Stimulated activated naive B cell treated with anti-CD40 and anti-IgM and Interleukin-4, amounts not matched to agents 10 μg/mL and 1 μg/mL and 100 μg/mL, for 72 hours (primary cell): ENCODE results near the gene PHF11.
A peak's percentile ranks its signal among the peaks of the same experiment; 100 is the strongest.
"Not testable (repeated sequence)": the region's sequence is repeated elsewhere in the genome, so short reads cannot be mapped to it uniquely, and the experiment has no call there.

ENCODE experiments used
- ATAC-seq, 2 donors: fragments of 150-1000 bp; cut with Tn5 transposase; replicated peaks; 2 replicates each; pipeline ENCODE4 v1.10.0; 2021; ENCODE audit warnings: moderate library complexity in 1 of 2
- DNase-seq: peaks from one replicate; pipeline ENCODE4 v3.0.0; 2021
- H3K27ac Mint-ChIP-seq: one replicate; pipeline ENCODE4 v1.8.0; 2022; ENCODE audit warnings: mild to moderate bottlenecking, mixed read lengths
- H3K27me3 Mint-ChIP-seq, 2 donors: one replicate each; pipeline ENCODE4 v1.8.0; 2022; ENCODE audit warnings: mixed read lengths in 2 of 2
- H3K36me3 Mint-ChIP-seq, 2 donors: one replicate each; pipeline ENCODE4 v1.8.0; 2022; ENCODE audit warnings: mixed read lengths in 2 of 2, mild to moderate bottlenecking in 1 of 2
- H3K4me1 Mint-ChIP-seq, 2 donors: one replicate each; pipeline ENCODE4 v1.8.0; 2022; ENCODE audit warnings: mixed read lengths in 2 of 2, mild to moderate bottlenecking in 1 of 2
- H3K4me3 Mint-ChIP-seq, 2 donors: one replicate each; pipeline ENCODE4 v1.8.0; 2022; ENCODE audit warnings: mild to moderate bottlenecking in 2 of 2, mixed read lengths in 2 of 2, moderate library complexity in 1 of 2
- H3K9me3 Mint-ChIP-seq, 2 donors: one replicate each; pipeline ENCODE4 v1.8.0; 2022; ENCODE audit warnings: mixed read lengths in 2 of 2, mild to moderate bottlenecking in 1 of 2

The PHF11 gene

DNA sequence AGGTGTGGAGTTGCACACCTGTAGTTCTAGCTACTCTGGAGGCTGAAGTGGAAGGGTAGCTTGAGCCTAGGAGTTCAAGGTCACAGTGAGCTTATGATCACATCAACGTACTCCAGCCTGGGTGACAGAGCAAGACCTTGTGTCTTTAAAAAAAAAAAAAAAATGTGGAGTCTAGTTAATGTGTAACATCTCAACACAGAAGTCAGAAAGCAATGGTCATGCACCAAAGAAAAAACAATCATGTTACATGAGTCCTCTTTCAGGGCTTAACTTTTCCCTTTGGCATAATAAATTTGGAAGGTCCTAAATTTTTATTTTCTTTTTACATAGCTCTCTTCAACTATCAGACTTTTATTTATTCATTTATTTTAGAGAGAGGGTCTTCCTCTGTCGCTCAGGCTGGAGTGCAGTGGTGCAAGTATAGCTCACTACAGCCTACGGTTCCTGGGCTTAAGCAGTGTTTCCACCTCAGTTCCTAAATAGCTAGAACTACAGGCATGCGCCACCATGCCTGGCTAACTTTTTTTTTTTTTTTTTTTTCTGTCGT is 29.4 kb upstream of the PHF11 start:
- peaks cover 54 to 63% of the 10 kb centered on the region in 2 donors for H3K36me3 Mint-ChIP-seq
- H3K27me3 Mint-ChIP-seq, result no peaks in the 10 kb centered on the region
- H3K4me3 Mint-ChIP-seq, result no peak overlapping the region
- H3K27ac Mint-ChIP-seq, result no peak overlapping the region
- H3K4me1 Mint-ChIP-seq, result no peaks in the 10 kb centered on the region
- DNase-seq (no peak), ATAC-seq (no peak)
- peaks cover 0 to 3% of the 10 kb centered on the region in 2 donors for H3K9me3 Mint-ChIP-seq

DNA sequence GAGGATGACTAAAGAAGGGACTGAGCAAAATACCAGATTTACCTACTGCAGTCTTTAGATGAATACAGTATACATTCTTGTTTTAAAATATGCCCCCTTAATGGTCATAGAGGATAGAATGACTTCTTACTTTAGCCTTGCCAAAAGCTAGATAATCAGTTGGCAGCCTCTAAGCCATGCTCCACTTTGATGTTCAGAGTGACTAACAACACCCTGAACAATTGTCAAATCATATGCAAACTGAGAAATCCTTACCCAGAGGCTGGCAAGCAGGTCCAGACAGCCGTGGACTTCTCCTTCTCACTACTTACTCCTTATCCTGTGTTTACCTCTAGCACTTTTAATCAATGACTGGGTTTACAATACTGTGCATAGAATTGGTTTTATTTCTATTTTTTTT is 23.6 kb upstream of the PHF11 start:
- Mint-ChIP-seq H3K9me3 (no peaks in the 10 kb centered on the region), H3K4me1 (no peaks in the 10 kb centered on the region), H3K27ac (no peak overlapping the region), H3K27me3 (no peaks in the 10 kb centered on the region), H3K4me3 (no peak overlapping the region), H3K36me3 (peaks cover 32 to 39% of the 10 kb centered on the region in 2 donors)
- no peak for ATAC-seq
- no peak for DNase-seq

DNA sequence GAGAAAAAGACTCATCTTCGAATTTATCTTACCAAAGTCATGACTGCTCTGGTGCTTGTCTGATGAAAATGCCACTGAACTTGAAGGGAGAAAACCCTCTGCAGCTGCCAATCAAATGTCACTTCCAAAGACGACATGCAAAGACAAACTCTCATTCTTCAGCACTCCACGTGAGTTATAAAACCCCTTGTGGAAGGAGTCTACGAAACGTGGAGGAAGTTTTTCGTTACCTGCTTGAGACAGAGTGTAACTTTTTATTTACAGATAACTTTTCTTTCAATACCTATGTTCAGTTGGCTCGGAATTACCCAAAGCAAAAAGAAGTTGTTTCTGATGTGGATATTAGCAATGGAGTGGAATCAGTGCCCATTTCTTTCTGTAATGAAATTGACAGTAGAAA is 19.2 kb upstream of the PHF11 start:
- H3K4me3 Mint-ChIP-seq, result no peak overlapping the region
- H3K9me3 Mint-ChIP-seq, result no peaks in the 10 kb centered on the region
- no peak overlapping the region for H3K27ac Mint-ChIP-seq
- no peak for ATAC-seq
- no peaks in the 10 kb centered on the region for H3K27me3 Mint-ChIP-seq
- H3K4me1 Mint-ChIP-seq, result no peaks in the 10 kb centered on the region
- peaks cover 21 to 36% of the 10 kb centered on the region in 2 donors for H3K36me3 Mint-ChIP-seq
- DNase-seq, result no peak

- H3K27me3 Mint-ChIP-seq, result no peaks in the 10 kb centered on the region
- no peaks in the 10 kb centered on the region for H3K9me3 Mint-ChIP-seq
- no peak overlapping the region for H3K27ac Mint-ChIP-seq
- no peak for DNase-seq
- H3K36me3 Mint-ChIP-seq, result peaks cover 28 to 55% of the 10 kb centered on the region in 2 donors
- ATAC-seq, result no peak
- no peaks in the 10 kb centered on the region for H3K4me1 Mint-ChIP-seq
- no peak overlapping the region for H3K4me3 Mint-ChIP-seq
Measured at GRCh38 chr13:49481788-49482187, 14.0 kb upstream of the PHF11 start.

DNA sequence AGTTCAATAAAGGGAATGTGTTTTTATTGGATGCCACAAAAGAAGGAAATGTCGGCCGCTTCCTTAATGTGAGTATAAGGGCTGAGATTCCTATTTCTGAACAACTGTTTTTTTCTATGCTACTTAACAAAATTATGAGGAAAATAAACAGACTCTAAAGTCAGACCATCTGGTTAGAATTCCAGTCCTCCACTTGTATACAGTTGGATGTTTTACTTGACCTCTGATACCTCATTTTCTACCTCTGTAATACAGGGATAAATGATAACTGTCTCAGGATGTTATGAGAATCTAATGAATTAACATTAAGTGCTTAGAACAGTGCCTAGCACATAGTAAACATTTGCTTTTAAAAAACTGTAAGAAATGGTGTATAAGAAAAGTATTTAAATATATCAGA is 7.2 kb upstream of the PHF11 start:
- H3K36me3 Mint-ChIP-seq, result peaks cover 19 to 31% of the 10 kb centered on the region in 2 donors
- no peak overlapping the region for H3K27ac Mint-ChIP-seq
- no peaks in the 10 kb centered on the region for H3K27me3 Mint-ChIP-seq
- H3K4me3 Mint-ChIP-seq, result no peak overlapping the region
- DNase-seq, result no peak
- no peak for ATAC-seq
- no peaks in the 10 kb centered on the region for H3K9me3 Mint-ChIP-seq
- peaks cover 0 to 2% of the 10 kb centered on the region in 2 donors for H3K4me1 Mint-ChIP-seq

- Mint-ChIP-seq H3K27ac (peak overlapping the region; percentile 99), H3K9me3 (no peaks in the 10 kb centered on the region), H3K27me3 (no peaks in the 10 kb centered on the region), H3K4me3 (peak overlapping the region; percentile 94 to 97), H3K36me3 (peaks cover 22 to 25% of the 10 kb centered on the region in 2 donors), H3K4me1 (peaks cover 27 to 45% of the 10 kb centered on the region in 2 donors)
- no peak for DNase-seq
- no peak for ATAC-seq
Measured at GRCh38 chr13:49494645-49495044, 1.1 kb upstream of the PHF11 start.

- peak; percentile 6 for DNase-seq
- H3K27me3 Mint-ChIP-seq, H3K9me3 Mint-ChIP-seq, ATAC-seq: not testable (repeated sequence)
- Mint-ChIP-seq H3K36me3 (peaks cover 22 to 30% of the 10 kb centered on the region in 2 donors), H3K4me1 (peaks cover 32 to 55% of the 10 kb centered on the region in 2 donors), H3K27ac (peak overlapping the region; percentile 96), H3K4me3 (peak overlapping the region; percentile 91 to 97)
Measured at GRCh38 chr13:49496837-49497236, 1.1 kb downstream of the PHF11 start.

DNA sequence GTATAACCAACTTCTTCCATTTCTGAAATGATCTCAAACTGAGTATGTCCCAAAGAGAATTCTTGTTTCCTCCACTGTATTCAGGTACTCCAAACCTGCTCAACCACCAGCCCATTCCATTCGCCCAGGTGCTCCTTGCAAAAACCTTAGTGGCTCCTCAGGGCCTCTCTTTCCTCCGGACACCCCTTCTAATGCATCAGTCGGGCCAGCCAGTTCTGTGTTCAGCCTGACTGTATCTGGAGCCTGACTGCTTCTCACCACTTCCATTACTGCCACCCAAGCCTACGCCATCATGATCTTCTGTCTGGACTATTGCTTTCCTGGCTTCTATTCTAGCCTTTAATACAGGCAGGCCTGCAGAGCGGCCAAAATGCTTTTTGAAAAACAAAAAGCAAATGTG is 1.5 kb downstream of the PHF11 start:
- Mint-ChIP-seq H3K9me3 (no peaks in the 10 kb centered on the region), H3K27ac (peak overlapping the region; percentile 96), H3K4me3 (peak overlapping the region; percentile 30 to 97), H3K27me3 (no peaks in the 10 kb centered on the region), H3K4me1 (peaks cover 32 to 55% of the 10 kb centered on the region in 2 donors), H3K36me3 (peaks cover 22 to 30% of the 10 kb centered on the region in 2 donors)
- DNase-seq (no peak), ATAC-seq (no peak)

DNA sequence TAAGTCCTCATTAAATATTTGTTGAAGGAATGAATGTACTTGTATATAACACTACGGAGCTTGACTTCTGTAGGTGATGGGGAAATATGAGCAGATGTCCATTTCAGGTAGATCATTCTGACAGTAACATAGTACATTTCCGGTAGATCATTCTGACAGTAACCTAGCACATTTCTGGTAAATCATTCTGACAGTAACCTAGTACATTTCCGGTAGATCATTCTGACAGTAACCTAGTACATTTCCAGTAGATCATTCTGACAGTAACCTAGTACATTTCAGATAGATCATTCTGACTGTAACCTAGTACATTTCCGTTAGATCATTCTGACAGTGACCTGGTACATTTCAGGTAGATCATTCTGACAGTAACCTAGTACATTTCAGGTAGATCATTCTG is 2.5 kb downstream of the PHF11 start:
- peaks cover 35 to 62% of the 10 kb centered on the region in 2 donors for H3K4me1 Mint-ChIP-seq
- H3K4me3 Mint-ChIP-seq, result no peak overlapping the region
- H3K27ac Mint-ChIP-seq, result no peak overlapping the region
- no peaks in the 10 kb centered on the region for H3K27me3 Mint-ChIP-seq
- peaks cover 27 to 36% of the 10 kb centered on the region in 2 donors for H3K36me3 Mint-ChIP-seq
- no peaks in the 10 kb centered on the region for H3K9me3 Mint-ChIP-seq
- ATAC-seq (no peak), DNase-seq (no peak)

GRCh38 chr13:49499889-49500660 is 4.3 kb downstream of the PHF11 start:
- Mint-ChIP-seq H3K27ac (peak overlapping the region; percentile 0), H3K9me3 (no peaks in the 10 kb centered on the region), H3K36me3 (peaks cover 33 to 38% of the 10 kb centered on the region in 2 donors), H3K4me1 (peaks cover 31 to 53% of the 10 kb centered on the region in 2 donors), H3K4me3 (no peak overlapping the region), H3K27me3 (no peaks in the 10 kb centered on the region)
- ATAC-seq (no peak), DNase-seq (no peak)

- Mint-ChIP-seq H3K27me3 (no peaks in the 10 kb centered on the region), H3K4me3 (no peak overlapping the region), H3K4me1 (peaks cover 21 to 50% of the 10 kb centered on the region in 2 donors), H3K36me3 (peaks cover 34 to 41% of the 10 kb centered on the region in 2 donors), H3K27ac (no peak overlapping the region), H3K9me3 (no peaks in the 10 kb centered on the region)
- DNase-seq, result no peak
- no peak for ATAC-seq
Measured at GRCh38 chr13:49502954-49503353, 7.2 kb downstream of the PHF11 start.

- H3K27ac Mint-ChIP-seq, result no peak overlapping the region
Measured at GRCh38 chr13:49503951-49504350, 8.2 kb downstream of the PHF11 start.

GRCh38 chr13:49512578-49512977 is 16.8 kb downstream of the PHF11 start:
- H3K9me3 Mint-ChIP-seq, result peaks cover 0 to 2% of the 10 kb centered on the region in 2 donors
- no peak for DNase-seq
- H3K27me3 Mint-ChIP-seq, result no peaks in the 10 kb centered on the region
- no peak overlapping the region for H3K4me3 Mint-ChIP-seq
- no peak overlapping the region for H3K27ac Mint-ChIP-seq
- peaks cover 42 to 59% of the 10 kb centered on the region in 2 donors for H3K36me3 Mint-ChIP-seq
- H3K4me1 Mint-ChIP-seq, result peaks cover 7 to 13% of the 10 kb centered on the region in 2 donors
- no peak for ATAC-seq

More at GRCh38 chr13:49503951-49504350, 8.2 kb downstream of the PHF11 start:
- H3K9me3 Mint-ChIP-seq, result no peaks in the 10 kb centered on the region
- no peak overlapping the region for H3K4me3 Mint-ChIP-seq
- ATAC-seq, result no peak
- H3K36me3 Mint-ChIP-seq, result peaks cover 33 to 40% of the 10 kb centered on the region in 2 donors
- DNase-seq, result no peak
- peaks cover 17 to 42% of the 10 kb centered on the region in 2 donors for H3K4me1 Mint-ChIP-seq
- no peaks in the 10 kb centered on the region for H3K27me3 Mint-ChIP-seq

DNA sequence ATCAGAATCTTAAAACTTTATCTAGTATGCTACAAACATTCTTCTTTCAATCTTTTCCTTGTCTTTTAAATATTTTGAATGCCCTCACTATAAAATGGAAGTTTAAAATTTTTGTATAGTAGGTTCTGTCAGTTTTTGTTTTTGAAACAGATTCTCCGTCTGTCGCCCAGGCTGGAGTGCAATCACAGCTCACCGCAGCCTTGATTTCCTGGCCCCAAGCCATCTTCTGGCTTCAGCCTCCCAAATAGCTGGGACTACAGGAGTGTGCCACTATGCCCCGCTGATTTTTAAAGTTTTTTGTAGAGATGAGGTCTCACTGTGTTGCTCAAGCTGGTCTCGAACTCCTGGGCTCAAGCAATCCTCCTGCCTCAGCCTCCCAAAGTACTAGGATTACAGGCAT is 20.7 kb downstream of the PHF11 start:
- H3K4me3 Mint-ChIP-seq, result no peak overlapping the region
- H3K27me3 Mint-ChIP-seq, result no peaks in the 10 kb centered on the region
- DNase-seq (no peak), ATAC-seq (no peak)
- H3K27ac Mint-ChIP-seq, result no peak overlapping the region
- H3K36me3 Mint-ChIP-seq, result peaks cover 41 to 55% of the 10 kb centered on the region in 2 donors
- H3K4me1 Mint-ChIP-seq, result peaks cover 4 to 15% of the 10 kb centered on the region in 2 donors
- no peaks in the 10 kb centered on the region for H3K9me3 Mint-ChIP-seq

- H3K9me3 Mint-ChIP-seq, result no peaks in the 10 kb centered on the region
- H3K4me1 Mint-ChIP-seq, result peaks cover 4 to 23% of the 10 kb centered on the region in 2 donors
- H3K36me3 Mint-ChIP-seq, result peaks cover 44 to 53% of the 10 kb centered on the region in 2 donors
- DNase-seq (no peak), ATAC-seq (no peak)
- no peaks in the 10 kb centered on the region for H3K27me3 Mint-ChIP-seq
- no peak overlapping the region for H3K4me3 Mint-ChIP-seq
- H3K27ac Mint-ChIP-seq, result peak overlapping the region; percentile 1
Measured at GRCh38 chr13:49517461-49517860, 21.7 kb downstream of the PHF11 start.
